Liver (tissue), 3 donors: Measurements from ENCODE around the gene ANKRD35.

Experiments used
- CTCF ChIP-seq: fragments of 150-350 bp; IDR thresholded peaks from 2 replicates; pipeline ENCODE4 v1.5.1; 2017; ENCODE audit warnings: improper control_type of control experiment, low read depth, low read length; ENCODE audit not compliant: missing input control
- EGR1 ChIP-seq, 2 donors: IDR thresholded peaks; 2 replicates each; pipeline ENCODE4 v1.6.1; 2016 to 2018; ENCODE audit warnings: antibody characterized with exemption in 2 of 2, low read depth in 2 of 2
- FOXA1 ChIP-seq: IDR thresholded peaks from 2 replicates; pipeline ENCODE4 v1.6.1; 2016; ENCODE audit warnings: antibody characterized with exemption
- GABPA ChIP-seq, 2 donors: IDR thresholded peaks in 1 of 2; conservative IDR thresholded peaks in 1 of 2; 2 replicates each; pipeline ENCODE4 v1.6.1; 2016; ENCODE audit warnings: antibody characterized with exemption in 2 of 2, mild to moderate bottlenecking in 1 of 2, moderate library complexity in 1 of 2
- HNF4G ChIP-seq: IDR thresholded peaks from 2 replicates; pipeline ENCODE4 v1.6.1; 2016; ENCODE audit warnings: antibody characterized with exemption
- JUND ChIP-seq, 2 donors: IDR thresholded peaks; 2 replicates each; pipeline ENCODE4 v1.6.1; 2016; ENCODE audit warnings: antibody characterized with exemption in 2 of 2
- MAX ChIP-seq: IDR thresholded peaks from 2 replicates; pipeline ENCODE4 v1.6.1; 2016; ENCODE audit warnings: antibody characterized with exemption
- RAD21 ChIP-seq, 2 donors: IDR thresholded peaks; 2 replicates each; pipeline ENCODE4 v1.6.1; 2016; ENCODE audit warnings: antibody characterized with exemption in 2 of 2, mild to moderate bottlenecking in 2 of 2
- RXRA ChIP-seq, 2 donors: IDR thresholded peaks; 2 replicates each; pipeline ENCODE4 v1.6.1; 2017 to 2018; ENCODE audit warnings: antibody characterized with exemption in 2 of 2, mild to moderate bottlenecking in 1 of 2
- TAF1 ChIP-seq: conservative IDR thresholded peaks from 2 replicates; pipeline ENCODE4 v1.6.1; 2016; ENCODE audit warnings: antibody characterized with exemption, mild to moderate bottlenecking
- YY1 ChIP-seq: IDR thresholded peaks from 2 replicates; pipeline ENCODE4 v1.6.1; 2016; ENCODE audit warnings: antibody characterized with exemption, mild to moderate bottlenecking
- TF ChIP-seq, protein P1 (sequence below): IDR thresholded peaks from 2 replicates; pipeline ENCODE4 v1.6.1; 2016; ENCODE audit warnings: antibody characterized with exemption, mild to moderate bottlenecking
- TF ChIP-seq, protein P2 (sequence below): IDR thresholded peaks from 2 replicates; pipeline ENCODE4 v1.6.1; 2016; ENCODE audit warnings: antibody characterized with exemption
- TF ChIP-seq, protein P3 (sequence below): IDR thresholded peaks from 2 replicates; pipeline ENCODE4 v1.6.1; 2016; ENCODE audit warnings: antibody characterized with exemption
- donor health status: healthy.
- donor health status: healthy.

- TF ChIP-seq CTCF (peak; percentile 95), RAD21 (IDR thresholded peaks at IDR 0.05) (peak; percentile 96 to 99), GABPA (IDR thresholded peaks at IDR 0.05 in 1 of 2, conservative IDR thresholded peaks at IDR 0.05 in 1 of 2) (no peak), FOXA1 (peak; percentile 88), EGR1 (IDR thresholded peaks at IDR 0.05; ENCODE audit: low read depth in 2 of 2) (no peak), HNF4G (no peak), YY1 (peak; percentile 51), JUND (IDR thresholded peaks at IDR 0.05) (peak; percentile 84 to 86), RXRA (IDR thresholded peaks at IDR 0.05) (peak; percentile 54 to 67), TAF1 (no peak), MAX (no peak)
- TF ChIP-seq, protein P1, sequence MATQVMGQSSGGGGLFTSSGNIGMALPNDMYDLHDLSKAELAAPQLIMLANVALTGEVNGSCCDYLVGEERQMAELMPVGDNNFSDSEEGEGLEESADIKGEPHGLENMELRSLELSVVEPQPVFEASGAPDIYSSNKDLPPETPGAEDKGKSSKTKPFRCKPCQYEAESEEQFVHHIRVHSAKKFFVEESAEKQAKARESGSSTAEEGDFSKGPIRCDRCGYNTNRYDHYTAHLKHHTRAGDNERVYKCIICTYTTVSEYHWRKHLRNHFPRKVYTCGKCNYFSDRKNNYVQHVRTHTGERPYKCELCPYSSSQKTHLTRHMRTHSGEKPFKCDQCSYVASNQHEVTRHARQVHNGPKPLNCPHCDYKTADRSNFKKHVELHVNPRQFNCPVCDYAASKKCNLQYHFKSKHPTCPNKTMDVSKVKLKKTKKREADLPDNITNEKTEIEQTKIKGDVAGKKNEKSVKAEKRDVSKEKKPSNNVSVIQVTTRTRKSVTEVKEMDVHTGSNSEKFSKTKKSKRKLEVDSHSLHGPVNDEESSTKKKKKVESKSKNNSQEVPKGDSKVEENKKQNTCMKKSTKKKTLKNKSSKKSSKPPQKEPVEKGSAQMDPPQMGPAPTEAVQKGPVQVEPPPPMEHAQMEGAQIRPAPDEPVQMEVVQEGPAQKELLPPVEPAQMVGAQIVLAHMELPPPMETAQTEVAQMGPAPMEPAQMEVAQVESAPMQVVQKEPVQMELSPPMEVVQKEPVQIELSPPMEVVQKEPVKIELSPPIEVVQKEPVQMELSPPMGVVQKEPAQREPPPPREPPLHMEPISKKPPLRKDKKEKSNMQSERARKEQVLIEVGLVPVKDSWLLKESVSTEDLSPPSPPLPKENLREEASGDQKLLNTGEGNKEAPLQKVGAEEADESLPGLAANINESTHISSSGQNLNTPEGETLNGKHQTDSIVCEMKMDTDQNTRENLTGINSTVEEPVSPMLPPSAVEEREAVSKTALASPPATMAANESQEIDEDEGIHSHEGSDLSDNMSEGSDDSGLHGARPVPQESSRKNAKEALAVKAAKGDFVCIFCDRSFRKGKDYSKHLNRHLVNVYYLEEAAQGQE, result peak; percentile 12
- TF ChIP-seq, protein P2, sequence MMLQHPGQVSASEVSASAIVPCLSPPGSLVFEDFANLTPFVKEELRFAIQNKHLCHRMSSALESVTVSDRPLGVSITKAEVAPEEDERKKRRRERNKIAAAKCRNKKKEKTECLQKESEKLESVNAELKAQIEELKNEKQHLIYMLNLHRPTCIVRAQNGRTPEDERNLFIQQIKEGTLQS, result peak; percentile 13
- TF ChIP-seq, protein P3, sequence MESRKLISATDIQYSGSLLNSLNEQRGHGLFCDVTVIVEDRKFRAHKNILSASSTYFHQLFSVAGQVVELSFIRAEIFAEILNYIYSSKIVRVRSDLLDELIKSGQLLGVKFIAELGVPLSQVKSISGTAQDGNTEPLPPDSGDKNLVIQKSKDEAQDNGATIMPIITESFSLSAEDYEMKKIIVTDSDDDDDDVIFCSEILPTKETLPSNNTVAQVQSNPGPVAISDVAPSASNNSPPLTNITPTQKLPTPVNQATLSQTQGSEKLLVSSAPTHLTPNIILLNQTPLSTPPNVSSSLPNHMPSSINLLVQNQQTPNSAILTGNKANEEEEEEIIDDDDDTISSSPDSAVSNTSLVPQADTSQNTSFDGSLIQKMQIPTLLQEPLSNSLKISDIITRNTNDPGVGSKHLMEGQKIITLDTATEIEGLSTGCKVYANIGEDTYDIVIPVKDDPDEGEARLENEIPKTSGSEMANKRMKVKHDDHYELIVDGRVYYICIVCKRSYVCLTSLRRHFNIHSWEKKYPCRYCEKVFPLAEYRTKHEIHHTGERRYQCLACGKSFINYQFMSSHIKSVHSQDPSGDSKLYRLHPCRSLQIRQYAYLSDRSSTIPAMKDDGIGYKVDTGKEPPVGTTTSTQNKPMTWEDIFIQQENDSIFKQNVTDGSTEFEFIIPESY, result no peak
These were observed 6.2 kb upstream of the ANKRD35 start for GRCh38 chr1:145891587-145892485.
